ENCODE data around the gene GLIS1. TPM values are rescaled to one million over a fixed set of nuclear protein-coding genes. Genes with fewer than 3 reads are reported as not detected.

Gene GLIS1
- total RNA-seq, 1 experiment from 2014 or later = 1.2 TPM

- peaks cover 10% of the 10 kb centered on the region for H3K4me1 ChIP-seq (replicated peaks)
- no peaks in the 10 kb centered on the region for H3K9me3 ChIP-seq (replicated peaks)
- H3K4me3 ChIP-seq = no peak overlapping the region
- no peaks in the 10 kb centered on the region for H3K36me3 ChIP-seq
- no peak for DNase-seq (ENCODE audit: low read depth in 1 of 2, low spot score in 2 of 2)
- no peaks in the 10 kb centered on the region for H3K27me3 ChIP-seq (replicated peaks)
- no peak overlapping the region for H3K27ac ChIP-seq
These were observed 230.6 kb downstream of the GLIS1 start for GRCh38 chr1:53508056-53508990.

GRCh38 chr1:53507116-53507820 is 231.7 kb downstream of the GLIS1 start:
- Histone ChIP-seq H3K4me1 (replicated peaks) (peaks cover 2% of the 10 kb centered on the region; the same call in 1 of the 2 replicates), H3K27me3 (replicated peaks) (no peaks in the 10 kb centered on the region), H3K27ac (no peak overlapping the region), H3K4me3 (no peak overlapping the region), H3K36me3 (no peaks in the 10 kb centered on the region), H3K9me3 (replicated peaks) (no peaks in the 10 kb centered on the region)
- DNase-seq (ENCODE audit: low read depth in 1 of 2, low spot score in 2 of 2) = no peak

- H3K27ac ChIP-seq = no peak overlapping the region
- H3K9me3 ChIP-seq (replicated peaks) = no peaks in the 10 kb centered on the region
- no peaks in the 10 kb centered on the region for H3K36me3 ChIP-seq
- DNase-seq (ENCODE audit: low read depth in 1 of 2, low spot score in 2 of 2) = no peak
- H3K27me3 ChIP-seq (replicated peaks) = no peaks in the 10 kb centered on the region
- no peaks in the 10 kb centered on the region for H3K4me1 ChIP-seq (replicated peaks)
- no peak overlapping the region for H3K4me3 ChIP-seq
These were observed 232.5 kb downstream of the GLIS1 start for GRCh38 chr1:53506355-53507050.

GRCh38 chr1:53505891-53506290 is 233.1 kb downstream of the GLIS1 start:
- Histone ChIP-seq H3K9me3 (replicated peaks) (no peaks in the 10 kb centered on the region), H3K4me3 (no peak overlapping the region), H3K27ac (no peak overlapping the region), H3K27me3 (replicated peaks) (no peaks in the 10 kb centered on the region), H3K4me1 (replicated peaks) (no peaks in the 10 kb centered on the region), H3K36me3 (no peaks in the 10 kb centered on the region)
- no peak for DNase-seq (ENCODE audit: low read depth in 1 of 2, low spot score in 2 of 2)

DNA sequence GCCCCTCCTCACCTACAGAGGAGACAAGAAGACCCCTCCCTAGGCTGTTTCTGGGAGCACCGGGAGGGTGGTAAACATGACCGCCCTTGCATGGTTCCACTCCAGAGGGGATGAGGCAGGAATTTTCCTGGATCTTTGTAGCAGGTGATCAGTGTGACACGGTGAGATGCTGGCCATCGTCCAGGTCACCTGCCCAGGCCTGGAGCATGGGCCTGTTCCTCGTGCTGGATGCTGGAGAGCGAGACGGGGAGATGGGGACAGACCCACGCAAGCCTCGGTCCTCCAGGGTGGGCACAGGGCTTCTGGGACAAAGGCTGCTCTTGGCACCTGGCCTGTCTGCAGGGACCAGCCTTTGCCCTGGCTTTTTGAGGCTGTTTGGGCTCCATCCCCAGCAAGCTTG is 233.6 kb downstream of the GLIS1 start:
- no peak for DNase-seq (ENCODE audit: low read depth in 1 of 2, low spot score in 2 of 2)
- Histone ChIP-seq H3K4me3 (no peak overlapping the region), H3K27ac (no peak overlapping the region), H3K4me1 (replicated peaks) (no peaks in the 10 kb centered on the region), H3K9me3 (replicated peaks) (no peaks in the 10 kb centered on the region), H3K27me3 (replicated peaks) (no peaks in the 10 kb centered on the region; the same call in 1 of the 2 replicates), H3K36me3 (no peaks in the 10 kb centered on the region)

- no peak for DNase-seq (ENCODE audit: low read depth in 1 of 2, low spot score in 2 of 2)
- Histone ChIP-seq H3K9me3 (replicated peaks) (no peaks in the 10 kb centered on the region), H3K27ac (no peak overlapping the region), H3K36me3 (no peaks in the 10 kb centered on the region), H3K27me3 (replicated peaks) (no peaks in the 10 kb centered on the region; the same call in 1 of the 2 replicates), H3K4me1 (replicated peaks) (no peaks in the 10 kb centered on the region), H3K4me3 (no peak overlapping the region)
These were observed 234.1 kb downstream of the GLIS1 start for GRCh38 chr1:53504901-53505300.

- no peaks in the 10 kb centered on the region; the same call in 1 of the 2 replicates for H3K27me3 ChIP-seq (replicated peaks)
- no peak for DNase-seq (ENCODE audit: low read depth in 1 of 2, low spot score in 2 of 2)
- no peaks in the 10 kb centered on the region for H3K9me3 ChIP-seq (replicated peaks)
- H3K36me3 ChIP-seq = no peaks in the 10 kb centered on the region
- no peak overlapping the region for H3K27ac ChIP-seq
- no peak overlapping the region for H3K4me3 ChIP-seq
- no peaks in the 10 kb centered on the region for H3K4me1 ChIP-seq (replicated peaks)
These were observed 235.3 kb downstream of the GLIS1 start for GRCh38 chr1:53503433-53504217.

GRCh38 chr1:53502641-53503432 is 236.1 kb downstream of the GLIS1 start:
- Histone ChIP-seq H3K36me3 (no peaks in the 10 kb centered on the region), H3K27ac (no peak overlapping the region), H3K4me3 (no peak overlapping the region), H3K27me3 (replicated peaks) (no peaks in the 10 kb centered on the region; the same call in 1 of the 2 replicates), H3K9me3 (replicated peaks) (no peaks in the 10 kb centered on the region), H3K4me1 (replicated peaks) (no peaks in the 10 kb centered on the region)
- DNase-seq (ENCODE audit: low read depth in 1 of 2, low spot score in 2 of 2) = no peak

DNA sequence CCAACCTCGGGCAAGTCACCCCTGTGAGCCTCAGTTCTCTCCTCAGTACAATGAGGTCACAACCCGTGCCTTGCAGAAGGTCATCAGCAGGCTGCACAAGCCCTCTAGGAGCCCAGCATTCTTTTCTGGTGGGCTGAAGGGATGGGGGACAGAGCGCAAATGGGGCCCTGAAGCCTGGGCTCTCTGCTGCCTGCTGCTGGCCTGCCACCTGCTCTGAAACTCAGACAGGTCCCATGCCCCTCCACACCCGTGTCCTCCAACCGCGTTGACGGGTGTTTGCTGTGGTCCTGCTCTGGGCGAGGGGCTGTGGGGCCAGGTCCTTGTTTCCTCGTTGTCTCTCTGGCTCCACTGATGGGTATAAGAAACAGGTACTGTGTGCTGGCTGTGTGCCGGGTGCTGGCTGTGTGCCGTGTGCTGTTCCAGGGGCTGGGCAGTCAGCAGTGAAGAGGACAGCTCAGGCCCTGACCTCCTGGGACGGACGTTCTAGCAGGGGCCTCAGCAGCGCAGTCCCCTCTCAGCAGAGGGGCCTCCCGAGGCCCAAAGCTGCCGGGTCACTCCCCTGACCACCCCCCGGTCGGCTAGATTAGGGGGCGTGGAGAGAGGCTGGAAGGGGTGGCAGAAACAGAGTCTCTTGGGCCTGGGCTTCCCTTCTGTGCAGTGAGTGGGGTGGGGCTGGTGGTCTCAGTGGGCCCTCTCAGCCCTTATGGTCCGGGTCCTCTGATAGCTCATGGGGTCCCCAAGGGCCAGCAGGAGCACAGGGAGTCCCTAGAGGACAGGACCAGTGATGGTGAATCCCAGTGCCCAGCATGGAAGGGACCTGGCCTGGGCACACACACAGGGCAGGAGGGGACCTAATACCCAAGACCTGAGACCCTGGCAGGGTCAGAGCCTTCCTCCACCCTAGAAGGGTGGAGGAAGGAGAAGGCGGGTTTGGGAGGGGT is 237.6 kb downstream of the GLIS1 start:
- Histone ChIP-seq H3K27ac (no peak overlapping the region), H3K27me3 (replicated peaks) (no peaks in the 10 kb centered on the region; the same call in 1 of the 2 replicates), H3K9me3 (replicated peaks) (no peaks in the 10 kb centered on the region), H3K4me3 (no peak overlapping the region), H3K36me3 (no peaks in the 10 kb centered on the region), H3K4me1 (replicated peaks) (no peaks in the 10 kb centered on the region)
- DNase-seq (ENCODE audit: low read depth in 1 of 2, low spot score in 2 of 2) = no peak

DNA sequence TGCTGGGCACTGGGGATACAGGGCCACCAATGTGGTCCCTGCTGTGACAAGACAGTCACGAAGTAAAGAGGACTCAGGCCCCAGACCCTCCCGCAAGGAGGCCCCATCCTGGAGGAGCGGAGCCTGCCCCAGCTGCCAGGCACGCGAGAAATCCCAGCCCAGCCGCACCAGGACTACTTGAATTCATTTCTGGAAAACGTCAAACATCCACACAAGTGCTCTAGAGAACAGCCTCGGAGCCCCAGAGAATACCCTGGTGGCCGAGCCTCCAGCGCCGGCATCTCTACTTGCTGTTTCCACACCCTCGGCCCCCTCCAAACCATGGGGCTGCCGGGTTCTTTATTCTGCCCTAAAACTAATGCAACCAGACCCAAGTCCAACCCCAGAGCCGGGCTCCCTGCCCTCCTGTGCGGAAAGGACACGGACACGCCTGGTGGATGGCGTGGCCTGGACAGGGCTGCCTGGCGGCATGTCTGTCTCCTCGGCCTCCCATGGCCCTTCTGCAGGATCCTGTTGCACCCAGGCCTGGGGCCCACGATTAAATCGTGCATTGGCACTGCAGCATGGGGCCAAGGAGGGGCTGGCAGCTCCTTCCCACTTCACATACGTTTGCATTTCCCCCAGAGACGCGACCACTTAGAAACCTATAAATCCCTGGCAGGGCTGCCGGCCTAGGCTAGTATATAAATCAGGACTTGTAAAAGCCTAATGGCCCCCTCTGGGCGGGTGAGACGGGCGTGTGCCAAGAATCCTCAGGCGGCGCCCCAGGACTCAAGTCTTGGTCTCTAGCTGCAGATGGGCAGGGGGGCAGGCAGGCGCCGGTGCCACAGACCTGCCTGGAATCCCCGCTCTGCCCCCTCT is 238.5 kb downstream of the GLIS1 start:
- Histone ChIP-seq H3K9me3 (replicated peaks) (no peaks in the 10 kb centered on the region), H3K36me3 (no peaks in the 10 kb centered on the region), H3K27ac (no peak overlapping the region), H3K4me3 (no peak overlapping the region), H3K27me3 (replicated peaks) (no peaks in the 10 kb centered on the region; the same call in 1 of the 2 replicates), H3K4me1 (replicated peaks) (no peaks in the 10 kb centered on the region)
- DNase-seq (ENCODE audit: low read depth in 1 of 2, low spot score in 2 of 2) = no peak
